ENCODE measurements around the gene PSMG3. TPM values are rescaled to one million over a fixed set of nuclear protein-coding genes. Genes with fewer than 3 reads are reported as not detected.

Gene PSMG3
- total RNA-seq, 1 donor from 2014 or later: 29.5 TPM

GRCh38 chr7:1539882-1540775, 29.7 kb downstream of the PSMG3 start:
- Mint-ChIP-seq H3K4me1 (no peaks in the 10 kb centered on the region), H3K27me3 (no peaks in the 10 kb centered on the region), H3K4me3 (no peak overlapping the region), H3K36me3 (ENCODE audit: low read depth) (peaks cover 54% of the 10 kb centered on the region), H3K9me3 (no peaks in the 10 kb centered on the region), H3K27ac (no peak overlapping the region)
- ChIA-PET CTCF (no interaction called here), POLR2A (no interaction called here)
- TF ChIP-seq, protein P1, sequence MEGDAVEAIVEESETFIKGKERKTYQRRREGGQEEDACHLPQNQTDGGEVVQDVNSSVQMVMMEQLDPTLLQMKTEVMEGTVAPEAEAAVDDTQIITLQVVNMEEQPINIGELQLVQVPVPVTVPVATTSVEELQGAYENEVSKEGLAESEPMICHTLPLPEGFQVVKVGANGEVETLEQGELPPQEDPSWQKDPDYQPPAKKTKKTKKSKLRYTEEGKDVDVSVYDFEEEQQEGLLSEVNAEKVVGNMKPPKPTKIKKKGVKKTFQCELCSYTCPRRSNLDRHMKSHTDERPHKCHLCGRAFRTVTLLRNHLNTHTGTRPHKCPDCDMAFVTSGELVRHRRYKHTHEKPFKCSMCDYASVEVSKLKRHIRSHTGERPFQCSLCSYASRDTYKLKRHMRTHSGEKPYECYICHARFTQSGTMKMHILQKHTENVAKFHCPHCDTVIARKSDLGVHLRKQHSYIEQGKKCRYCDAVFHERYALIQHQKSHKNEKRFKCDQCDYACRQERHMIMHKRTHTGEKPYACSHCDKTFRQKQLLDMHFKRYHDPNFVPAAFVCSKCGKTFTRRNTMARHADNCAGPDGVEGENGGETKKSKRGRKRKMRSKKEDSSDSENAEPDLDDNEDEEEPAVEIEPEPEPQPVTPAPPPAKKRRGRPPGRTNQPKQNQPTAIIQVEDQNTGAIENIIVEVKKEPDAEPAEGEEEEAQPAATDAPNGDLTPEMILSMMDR (IDR thresholded peaks at IDR 0.05): no peak
- intact Hi-C loops (cut with micrococcal nuclease): loop anchor here (10.0 kb wide), 1 partner anchor 305 kb away; the partner anchor contains the start of gene UNCX
- DNase-seq (no peak), ATAC-seq (ENCODE audit: low read depth) (no peak)

DNA sequence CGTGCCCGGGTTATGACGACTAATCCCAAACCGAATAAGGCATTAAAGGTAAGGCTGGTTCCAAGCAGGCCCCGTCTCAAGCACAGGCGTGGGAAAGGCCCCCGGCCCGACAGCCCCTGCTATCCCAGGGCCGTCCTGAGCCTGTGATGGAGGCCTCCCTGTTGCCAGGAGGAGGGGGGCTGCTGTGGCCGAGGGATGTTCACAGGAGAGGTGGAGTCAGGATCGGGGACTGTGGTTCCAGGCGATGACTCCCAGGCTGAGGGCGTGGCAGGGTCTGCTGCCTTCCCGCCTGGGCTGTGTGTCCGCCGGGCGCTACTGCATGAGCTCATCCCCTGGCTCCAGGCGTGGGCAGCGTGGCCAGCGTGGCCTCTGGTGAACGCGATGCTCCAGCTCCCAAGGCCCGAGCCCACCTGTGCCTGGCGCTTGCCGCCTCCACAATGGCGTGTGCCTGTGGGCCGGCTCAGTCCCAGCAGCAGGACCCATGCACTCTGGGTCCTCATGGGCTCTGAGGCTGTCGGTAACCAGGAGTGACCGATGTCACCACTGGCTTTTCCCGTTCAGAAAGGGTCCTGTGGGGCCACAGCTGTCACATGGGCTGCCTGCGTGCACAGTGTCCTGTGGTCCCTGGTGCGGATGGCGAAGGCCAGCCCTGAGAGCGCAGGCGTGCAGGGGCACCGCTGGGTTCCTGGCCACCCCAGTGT, 30.5 kb downstream of the PSMG3 start:
- intact Hi-C loops (cut with micrococcal nuclease): loop anchor here (10.0 kb wide), 1 partner anchor 305 kb away; the partner anchor contains the start of gene UNCX
- POLR2A ChIA-PET: no interaction called here
- Mint-ChIP-seq H3K27ac (no peak overlapping the region), H3K36me3 (ENCODE audit: low read depth) (peaks cover 54% of the 10 kb centered on the region), H3K4me3 (no peak overlapping the region), H3K27me3 (no peaks in the 10 kb centered on the region), H3K4me1 (peaks cover 2% of the 10 kb centered on the region), H3K9me3 (no peaks in the 10 kb centered on the region)
- ATAC-seq (ENCODE audit: low read depth) (no peak), DNase-seq (no peak)
- CTCF ChIA-PET: no interaction called here
- TF ChIP-seq, protein P1 (IDR thresholded peaks at IDR 0.05): no peak

GRCh38 chr7:1538544-1539180, 31.2 kb downstream of the PSMG3 start:
- Mint-ChIP-seq H3K4me3 (no peak overlapping the region), H3K4me1 (peaks cover 6% of the 10 kb centered on the region), H3K27ac (no peak overlapping the region), H3K27me3 (no peaks in the 10 kb centered on the region), H3K9me3 (no peaks in the 10 kb centered on the region), H3K36me3 (ENCODE audit: low read depth) (peaks cover 53% of the 10 kb centered on the region)
- POLR2A ChIA-PET: no interaction called here
- TF ChIP-seq, protein P1 (IDR thresholded peaks at IDR 0.05): no peak
- CTCF ChIA-PET: no interaction called here
- no peak for ATAC-seq (ENCODE audit: low read depth)
- intact Hi-C loops (cut with micrococcal nuclease): loop anchor here (10.0 kb wide), 1 partner anchor 304 kb away; the partner anchor contains the start of gene UNCX
- DNase-seq: no peak

- peaks cover 15% of the 10 kb centered on the region for H3K4me1 Mint-ChIP-seq
Measured at GRCh38 chr7:1537535-1538412, 32.1 kb downstream of the PSMG3 start.

More at GRCh38 chr7:1537535-1538412, 32.1 kb downstream of the PSMG3 start:
- TF ChIP-seq, protein P1 (IDR thresholded peaks at IDR 0.05): no peak
- CTCF ChIA-PET: no interaction called here
- no peak overlapping the region for H3K4me3 Mint-ChIP-seq
- intact Hi-C loops (cut with micrococcal nuclease): loop anchor here (10.0 kb wide), 1 partner anchor 303 kb away; the partner anchor contains the start of gene UNCX
- DNase-seq (no peak), ATAC-seq (ENCODE audit: low read depth) (no peak)
- no peaks in the 10 kb centered on the region for H3K27me3 Mint-ChIP-seq
- no peaks in the 10 kb centered on the region for H3K9me3 Mint-ChIP-seq
- H3K27ac Mint-ChIP-seq: no peak overlapping the region
- POLR2A ChIA-PET: no interaction called here
- peaks cover 51% of the 10 kb centered on the region for H3K36me3 Mint-ChIP-seq (ENCODE audit: low read depth)

Data from activated B cell treated with CpG ODN at 0.5 μM for 24 hours (primary cell).